ENCODE data around the gene GALNT13. TPM values are rescaled to one million over a fixed set of nuclear protein-coding genes. Genes with fewer than 3 reads are reported as not detected.

Gene GALNT13
- total and polyA plus RNA-seq, 2 experiments from 2014 or later: 1.3 to 3.1 TPM

- no peaks in the 10 kb centered on the region for H3K36me3 ChIP-seq
- H3K4me3 ChIP-seq: no peak overlapping the region
- no peak overlapping the region for H3K27ac ChIP-seq
- no peak for DNase-seq (ENCODE audit: low read depth in 1 of 2, low spot score in 1 of 2)
- no peaks in the 10 kb centered on the region for H3K9me3 ChIP-seq (ENCODE audit: low read depth)
- TF ChIP-seq, protein P1, sequence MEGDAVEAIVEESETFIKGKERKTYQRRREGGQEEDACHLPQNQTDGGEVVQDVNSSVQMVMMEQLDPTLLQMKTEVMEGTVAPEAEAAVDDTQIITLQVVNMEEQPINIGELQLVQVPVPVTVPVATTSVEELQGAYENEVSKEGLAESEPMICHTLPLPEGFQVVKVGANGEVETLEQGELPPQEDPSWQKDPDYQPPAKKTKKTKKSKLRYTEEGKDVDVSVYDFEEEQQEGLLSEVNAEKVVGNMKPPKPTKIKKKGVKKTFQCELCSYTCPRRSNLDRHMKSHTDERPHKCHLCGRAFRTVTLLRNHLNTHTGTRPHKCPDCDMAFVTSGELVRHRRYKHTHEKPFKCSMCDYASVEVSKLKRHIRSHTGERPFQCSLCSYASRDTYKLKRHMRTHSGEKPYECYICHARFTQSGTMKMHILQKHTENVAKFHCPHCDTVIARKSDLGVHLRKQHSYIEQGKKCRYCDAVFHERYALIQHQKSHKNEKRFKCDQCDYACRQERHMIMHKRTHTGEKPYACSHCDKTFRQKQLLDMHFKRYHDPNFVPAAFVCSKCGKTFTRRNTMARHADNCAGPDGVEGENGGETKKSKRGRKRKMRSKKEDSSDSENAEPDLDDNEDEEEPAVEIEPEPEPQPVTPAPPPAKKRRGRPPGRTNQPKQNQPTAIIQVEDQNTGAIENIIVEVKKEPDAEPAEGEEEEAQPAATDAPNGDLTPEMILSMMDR (IDR thresholded peaks at IDR 0.05; ENCODE audit: low read depth, low read length): no peak
- no peaks in the 10 kb centered on the region for H3K27me3 ChIP-seq
- no peaks in the 10 kb centered on the region for H3K4me1 ChIP-seq (ENCODE audit: low read depth)
Measured at GRCh38 chr2:154446324-154446723, 574.6 kb downstream of the GALNT13 start.

DNA sequence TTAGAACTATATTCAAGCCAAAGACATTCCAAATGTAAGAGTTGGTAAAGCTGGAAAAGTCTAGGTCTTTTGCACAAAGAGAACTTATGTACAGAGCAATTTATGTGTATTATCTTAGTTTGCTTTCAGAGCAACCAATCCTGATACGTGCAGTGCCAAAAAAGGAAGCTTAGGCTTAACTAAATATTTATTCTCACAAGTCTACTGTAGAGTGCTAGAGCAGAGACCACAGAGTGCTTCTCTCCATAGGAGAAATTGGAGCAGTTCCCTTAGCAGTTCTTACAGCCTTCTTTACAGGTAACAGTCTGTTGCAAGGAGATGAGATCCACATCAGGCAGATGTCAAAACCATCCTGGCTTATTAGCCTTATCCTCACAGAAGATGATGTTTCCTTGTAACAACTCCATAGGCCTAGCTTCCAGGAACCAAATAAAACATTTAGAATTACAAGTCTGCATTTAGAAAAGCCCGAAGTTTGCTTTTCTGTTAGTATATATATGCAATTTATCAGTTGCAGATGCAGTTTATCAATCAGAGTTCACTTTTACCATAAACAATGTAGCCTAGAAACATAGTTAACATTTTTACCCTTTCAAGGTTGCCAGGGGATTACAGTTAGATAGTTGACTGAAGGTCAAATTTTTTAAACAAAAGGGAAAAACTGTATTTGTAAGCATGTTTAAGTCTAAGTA lies 576.2 kb downstream of the GALNT13 start:
- no peak overlapping the region for H3K27ac ChIP-seq
- TF ChIP-seq, protein P1 (IDR thresholded peaks at IDR 0.05; ENCODE audit: low read depth, low read length): no peak
- H3K36me3 ChIP-seq: no peaks in the 10 kb centered on the region
- H3K4me3 ChIP-seq: no peak overlapping the region
- no peaks in the 10 kb centered on the region for H3K27me3 ChIP-seq
- DNase-seq (ENCODE audit: low read depth in 1 of 2, low spot score in 1 of 2): no peak
- no peaks in the 10 kb centered on the region for H3K9me3 ChIP-seq (ENCODE audit: low read depth)
- H3K4me1 ChIP-seq (ENCODE audit: low read depth): no peaks in the 10 kb centered on the region

DNA sequence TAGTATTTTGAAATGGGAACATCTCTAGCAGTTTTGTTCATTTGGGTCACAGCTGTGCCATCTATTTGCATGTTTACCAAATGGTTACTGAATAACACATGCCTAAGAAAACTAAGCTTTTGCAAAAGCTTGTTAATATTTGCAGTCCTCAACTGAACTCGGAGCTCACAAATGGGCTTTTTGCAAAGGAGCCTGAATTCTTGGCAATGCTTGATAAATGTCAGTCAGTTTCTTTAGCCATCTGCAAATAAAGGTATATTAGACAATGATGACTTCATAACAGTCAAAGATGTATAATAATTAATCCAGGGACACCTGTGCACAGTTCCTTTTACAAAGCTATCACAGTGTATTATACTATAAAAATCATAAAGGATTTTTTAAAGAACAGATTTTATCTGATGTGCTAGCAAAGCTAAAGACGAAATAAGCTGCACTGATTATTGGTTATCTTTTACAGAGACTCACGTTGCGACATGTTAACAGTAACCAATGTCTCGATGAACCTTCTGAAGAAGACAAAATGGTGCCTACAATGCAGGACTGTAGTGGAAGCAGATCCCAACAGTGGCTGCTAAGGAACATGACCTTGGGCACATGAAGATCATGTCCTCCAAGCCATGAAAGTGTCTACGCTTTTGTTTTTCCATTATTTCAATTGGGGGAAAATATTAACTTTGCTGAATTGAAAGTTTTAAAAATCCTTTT lies 578.4 kb downstream of the GALNT13 start:
- no peaks in the 10 kb centered on the region for H3K36me3 ChIP-seq
- no peaks in the 10 kb centered on the region for H3K27me3 ChIP-seq
- no peaks in the 10 kb centered on the region for H3K4me1 ChIP-seq (ENCODE audit: low read depth)
- no peaks in the 10 kb centered on the region for H3K9me3 ChIP-seq (ENCODE audit: low read depth)
- no peak overlapping the region for H3K4me3 ChIP-seq
- TF ChIP-seq, protein P1 (IDR thresholded peaks at IDR 0.05; ENCODE audit: low read depth, low read length): no peak
- DNase-seq (ENCODE audit: low read depth in 1 of 2, low spot score in 1 of 2): no peak
- no peak overlapping the region for H3K27ac ChIP-seq

- peaks cover 5% of the 10 kb centered on the region for H3K4me1 ChIP-seq (ENCODE audit: low read depth)
- no peak for DNase-seq (ENCODE audit: low read depth in 1 of 2, low spot score in 1 of 2)
- no peaks in the 10 kb centered on the region for H3K9me3 ChIP-seq (ENCODE audit: low read depth)
- H3K27ac ChIP-seq: no peak overlapping the region
- TF ChIP-seq, protein P1 (IDR thresholded peaks at IDR 0.05; ENCODE audit: low read depth, low read length): no peak
- H3K36me3 ChIP-seq: no peaks in the 10 kb centered on the region
- H3K27me3 ChIP-seq: no peaks in the 10 kb centered on the region
- no peak overlapping the region for H3K4me3 ChIP-seq
Measured at GRCh38 chr2:154452471-154452870, 580.7 kb downstream of the GALNT13 start.

DNA sequence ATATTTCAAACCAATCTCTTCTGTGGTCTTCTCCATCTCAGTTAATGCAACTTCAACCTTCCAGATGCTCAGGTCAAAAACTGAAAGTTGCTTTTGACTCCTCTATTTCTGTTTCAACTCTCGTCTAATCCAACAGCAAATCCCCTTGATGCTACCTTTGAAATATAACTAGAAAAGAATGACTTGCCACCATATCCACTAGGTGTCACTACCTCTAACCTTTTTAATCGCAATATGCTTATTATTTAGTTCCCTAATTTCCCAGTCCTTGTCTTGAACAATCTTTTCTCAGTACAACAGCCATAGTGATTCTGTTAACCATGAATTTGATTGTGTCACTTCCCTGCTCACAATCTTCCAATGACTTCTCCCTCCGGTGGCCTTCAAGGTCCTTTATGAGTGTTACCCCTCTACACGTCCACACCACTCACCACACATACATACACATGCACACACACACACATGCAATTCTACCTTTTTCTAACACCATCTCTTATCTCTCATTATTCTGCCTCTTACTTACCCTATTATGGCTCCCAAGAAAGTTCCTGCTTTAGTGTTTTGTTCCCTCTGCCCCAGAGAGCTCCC lies 581.3 kb downstream of the GALNT13 start:
- Histone ChIP-seq H3K4me3 (no peak overlapping the region), H3K27me3 (no peaks in the 10 kb centered on the region), H3K4me1 (ENCODE audit: low read depth) (peaks cover 5% of the 10 kb centered on the region), H3K9me3 (ENCODE audit: low read depth) (no peaks in the 10 kb centered on the region), H3K36me3 (no peaks in the 10 kb centered on the region), H3K27ac (no peak overlapping the region)
- TF ChIP-seq, protein P1 (IDR thresholded peaks at IDR 0.05; ENCODE audit: low read depth, low read length): peak; percentile 43
- peak in 1 of 2 donors; percentile 39 for DNase-seq (ENCODE audit: low read depth in 1 of 2, low spot score in 1 of 2)

All from cardiac muscle cell (in vitro differentiated cells and primary cell).